Measurements from ENCODE around the gene SNRPA1.

Gene SNRPA1

DNA sequence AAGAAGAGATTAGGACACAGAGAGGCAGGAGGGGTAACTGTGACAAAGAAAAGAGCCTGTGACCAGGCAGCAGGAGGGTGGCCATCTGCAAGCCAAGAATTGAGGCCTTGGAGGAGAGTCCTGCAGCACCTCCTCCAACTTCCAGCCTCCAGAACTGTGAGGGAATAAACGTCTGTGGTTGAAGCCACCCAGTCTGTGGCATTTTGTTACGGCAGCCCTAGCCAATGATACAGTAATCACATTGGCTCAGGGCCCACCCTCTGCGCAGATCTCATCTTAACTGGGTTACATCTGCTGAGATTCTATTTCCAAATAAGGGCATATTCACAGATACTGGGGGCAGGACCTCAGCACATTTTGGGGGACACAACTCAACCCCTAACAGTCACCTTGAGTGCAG is 29.0 kb downstream of the SNRPA1 start:
- no peak for DNase-seq (ENCODE audit: low read depth)
- H3K4me3 ChIP-seq (ENCODE audit: low read depth, low read length) = no peak overlapping the region
- TF ChIP-seq, protein P1, sequence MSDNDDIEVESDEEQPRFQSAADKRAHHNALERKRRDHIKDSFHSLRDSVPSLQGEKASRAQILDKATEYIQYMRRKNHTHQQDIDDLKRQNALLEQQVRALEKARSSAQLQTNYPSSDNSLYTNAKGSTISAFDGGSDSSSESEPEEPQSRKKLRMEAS (IDR thresholded peaks at IDR 0.05; ENCODE audit: low read depth, low read length) = no peak
- TF ChIP-seq POLR2A (IDR thresholded peaks at IDR 0.05; ENCODE audit: extremely low read depth, insufficient read length) = no peak

DNA sequence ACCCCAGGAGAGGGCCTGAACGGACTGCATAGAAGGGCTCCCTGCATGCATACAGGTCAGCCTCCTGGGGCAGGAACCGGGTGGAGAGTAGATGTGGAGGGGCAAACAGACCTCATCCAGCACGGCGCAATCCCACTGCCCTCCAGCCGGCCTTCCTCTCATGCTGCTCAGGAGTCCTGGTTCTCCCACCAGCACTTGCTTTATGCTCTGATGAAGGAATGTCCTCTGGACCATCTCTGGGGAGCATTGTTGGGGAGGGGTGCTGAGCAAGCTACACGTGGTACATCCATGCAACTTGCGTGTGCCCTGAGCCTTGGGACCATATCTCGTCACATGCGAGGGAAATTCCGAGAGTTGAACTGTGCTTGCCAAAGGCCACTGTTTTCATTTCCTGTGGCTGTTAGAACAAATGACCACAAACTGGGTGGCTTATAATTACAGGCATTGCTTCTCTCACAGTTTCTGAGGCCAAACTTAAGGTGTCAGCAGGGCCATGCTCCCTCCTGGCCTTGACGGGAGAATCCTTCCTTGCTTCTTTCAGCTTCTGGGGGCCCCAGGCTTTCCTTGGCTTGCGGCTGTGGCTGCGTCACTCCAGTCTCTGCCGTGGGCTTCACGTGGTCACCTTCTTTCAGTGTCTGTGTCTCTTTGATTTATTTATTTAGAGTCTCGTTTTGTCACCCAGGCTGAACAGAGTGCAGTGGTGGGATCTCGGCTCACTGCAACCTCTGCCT is 30.0 kb downstream of the SNRPA1 start:
- TF ChIP-seq, protein P1 (IDR thresholded peaks at IDR 0.05; ENCODE audit: low read depth, low read length) = 0 out of 2 replicates have a peak, but pooled peaks have one; percentile 8
- TF ChIP-seq, protein P2, sequence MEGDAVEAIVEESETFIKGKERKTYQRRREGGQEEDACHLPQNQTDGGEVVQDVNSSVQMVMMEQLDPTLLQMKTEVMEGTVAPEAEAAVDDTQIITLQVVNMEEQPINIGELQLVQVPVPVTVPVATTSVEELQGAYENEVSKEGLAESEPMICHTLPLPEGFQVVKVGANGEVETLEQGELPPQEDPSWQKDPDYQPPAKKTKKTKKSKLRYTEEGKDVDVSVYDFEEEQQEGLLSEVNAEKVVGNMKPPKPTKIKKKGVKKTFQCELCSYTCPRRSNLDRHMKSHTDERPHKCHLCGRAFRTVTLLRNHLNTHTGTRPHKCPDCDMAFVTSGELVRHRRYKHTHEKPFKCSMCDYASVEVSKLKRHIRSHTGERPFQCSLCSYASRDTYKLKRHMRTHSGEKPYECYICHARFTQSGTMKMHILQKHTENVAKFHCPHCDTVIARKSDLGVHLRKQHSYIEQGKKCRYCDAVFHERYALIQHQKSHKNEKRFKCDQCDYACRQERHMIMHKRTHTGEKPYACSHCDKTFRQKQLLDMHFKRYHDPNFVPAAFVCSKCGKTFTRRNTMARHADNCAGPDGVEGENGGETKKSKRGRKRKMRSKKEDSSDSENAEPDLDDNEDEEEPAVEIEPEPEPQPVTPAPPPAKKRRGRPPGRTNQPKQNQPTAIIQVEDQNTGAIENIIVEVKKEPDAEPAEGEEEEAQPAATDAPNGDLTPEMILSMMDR (IDR thresholded peaks at IDR 0.05; ENCODE audit: low read depth, low read length) = no peak
- H3K4me3 ChIP-seq (ENCODE audit: low read depth, low read length) = no peak overlapping the region

DNA sequence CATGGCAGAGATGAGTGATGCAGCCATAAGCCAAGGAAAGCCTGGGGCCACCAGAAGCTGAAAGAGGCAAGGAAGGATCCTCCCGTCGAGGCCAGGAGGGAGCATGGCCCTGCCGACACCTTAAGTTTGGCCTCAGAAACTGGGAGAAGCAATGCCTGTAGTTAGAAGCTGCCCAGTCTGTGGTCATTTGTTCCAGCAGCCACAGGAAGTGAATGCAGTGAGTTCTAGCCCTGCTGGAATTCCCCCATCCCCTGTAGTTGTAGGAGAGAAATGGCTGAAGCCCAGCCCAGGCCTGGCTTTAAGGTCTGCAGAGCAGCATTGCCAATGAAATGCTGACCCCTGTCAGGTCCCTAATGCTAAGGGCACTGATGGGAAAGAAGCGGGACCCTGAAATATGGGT is 31.0 kb downstream of the SNRPA1 start:
- DNase-seq (ENCODE audit: low read depth) = no peak
- no peak for TF ChIP-seq MYC (IDR thresholded peaks at IDR 0.05; ENCODE audit: low read depth, low read length)
- TF ChIP-seq POLR2A (IDR thresholded peaks at IDR 0.05; ENCODE audit: extremely low read depth, insufficient read length) = no peak
- TF ChIP-seq, protein P1 (IDR thresholded peaks at IDR 0.05; ENCODE audit: low read depth, low read length) = no peak
- TF ChIP-seq, protein P2 (IDR thresholded peaks at IDR 0.05; ENCODE audit: low read depth, low read length) = no peak

More for the DNA sequence above, 30.0 kb downstream of the SNRPA1 start:
- DNase-seq (ENCODE audit: low read depth) = no peak

DNA sequence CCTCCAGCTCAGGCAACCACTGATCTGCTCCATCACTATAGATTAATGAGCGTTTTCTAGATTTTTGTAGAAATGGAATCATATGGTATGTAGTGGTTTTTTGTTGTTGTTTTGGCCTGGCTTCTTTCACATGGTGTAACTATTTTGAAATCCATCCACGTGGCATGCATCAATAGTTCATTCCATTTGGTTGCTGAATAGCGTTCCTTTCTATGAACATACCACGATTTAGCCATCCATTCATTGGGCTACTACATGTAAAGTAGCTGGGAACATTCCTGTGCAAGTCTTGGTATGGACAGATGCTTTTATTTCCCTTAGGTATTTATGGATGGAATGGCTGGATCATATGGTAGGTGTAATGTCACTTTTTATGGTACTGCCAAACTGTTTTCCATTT is 32.5 kb downstream of the SNRPA1 start:
- no peak for DNase-seq (ENCODE audit: low read depth)
- TF ChIP-seq, protein P1 (IDR thresholded peaks at IDR 0.05; ENCODE audit: low read depth, low read length) = no peak
- TF ChIP-seq, protein P2 (IDR thresholded peaks at IDR 0.05; ENCODE audit: low read depth, low read length) = no peak
- TF ChIP-seq MYC (IDR thresholded peaks at IDR 0.05; ENCODE audit: low read depth, low read length) = no peak
- no peak for TF ChIP-seq POLR2A (IDR thresholded peaks at IDR 0.05; ENCODE audit: extremely low read depth, insufficient read length)
- H3K4me3 ChIP-seq (ENCODE audit: low read depth, low read length) = no peak overlapping the region

More for the DNA sequence above, 31.0 kb downstream of the SNRPA1 start:
- no peak overlapping the region for H3K4me3 ChIP-seq (ENCODE audit: low read depth, low read length)

DNA sequence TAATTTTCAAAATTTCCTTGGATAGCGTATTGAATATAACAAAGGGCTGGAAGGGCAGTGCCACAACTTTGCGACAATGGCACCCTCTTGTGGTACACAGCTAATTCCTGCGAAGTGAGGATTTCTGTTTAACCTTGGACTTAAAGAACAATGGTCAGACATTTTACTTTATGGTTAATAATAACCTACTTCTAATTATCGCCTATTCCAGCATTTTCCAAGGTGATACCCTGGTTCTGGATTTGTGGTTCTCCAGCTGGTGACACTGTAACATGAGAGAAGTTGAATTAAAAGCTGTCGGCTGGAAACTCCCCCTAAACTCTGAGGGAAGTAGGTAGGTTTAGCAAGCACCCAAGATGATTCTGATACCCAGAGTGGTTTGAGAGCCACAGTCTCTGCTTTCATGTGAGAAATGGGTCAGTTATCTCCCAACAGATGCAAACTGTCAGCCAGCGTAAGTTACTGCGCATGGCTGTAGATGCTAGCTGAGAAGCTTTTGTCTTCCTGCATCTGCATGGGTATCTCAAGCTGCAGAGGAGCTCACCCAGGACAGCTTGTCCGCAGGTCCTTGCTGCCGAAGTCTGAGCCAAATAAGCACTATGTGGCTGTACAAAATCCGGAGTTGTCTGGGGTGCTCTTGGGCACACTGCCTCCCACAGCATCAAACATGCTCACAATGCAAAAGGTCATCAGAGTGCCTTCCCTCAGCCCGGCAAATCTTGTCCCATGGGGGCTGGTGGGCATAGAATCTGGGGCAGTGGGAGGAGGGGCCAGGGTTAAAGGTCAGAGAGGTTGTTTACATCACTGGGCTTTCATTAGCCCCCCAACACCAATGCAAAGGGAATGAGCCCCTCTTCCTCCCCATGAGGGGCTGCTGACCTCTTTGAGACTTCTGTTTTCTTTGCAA is 36.6 kb downstream of the SNRPA1 start:
- TF ChIP-seq MYC (IDR thresholded peaks at IDR 0.05; ENCODE audit: low read depth, low read length) (peak; percentile 34; the same call in 1 of the 2 replicates), POLR2A (IDR thresholded peaks at IDR 0.05; ENCODE audit: extremely low read depth, insufficient read length) (no peak)
- TF ChIP-seq, protein P2 (IDR thresholded peaks at IDR 0.05; ENCODE audit: low read depth, low read length) = peak; percentile 93
- TF ChIP-seq, protein P1 (IDR thresholded peaks at IDR 0.05; ENCODE audit: low read depth, low read length) = no peak
- H3K4me3 ChIP-seq (ENCODE audit: low read depth, low read length) = no peak overlapping the region
- DNase-seq (ENCODE audit: low read depth) = peak; percentile 83

DNA sequence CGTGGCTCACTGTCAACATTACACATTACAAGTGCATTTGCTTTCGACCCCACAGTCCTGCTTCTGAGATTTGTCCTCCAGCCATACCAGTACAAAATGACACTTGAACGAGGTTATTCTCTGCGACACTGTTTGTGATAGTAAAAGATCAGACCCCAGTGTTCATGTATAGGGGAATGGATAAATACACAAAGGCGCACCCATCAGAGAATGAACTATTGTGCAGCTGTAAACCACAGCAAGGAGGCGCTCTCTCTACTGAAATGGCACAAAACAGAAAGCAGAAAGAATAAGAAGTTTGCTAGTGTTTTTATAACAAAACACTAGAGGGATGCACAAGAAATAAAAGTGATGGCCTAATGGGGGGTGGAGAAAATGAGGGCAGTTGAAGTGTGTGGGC is 38.3 kb downstream of the SNRPA1 start:
- no peak for TF ChIP-seq POLR2A (IDR thresholded peaks at IDR 0.05; ENCODE audit: extremely low read depth, insufficient read length)
- TF ChIP-seq, protein P2 (IDR thresholded peaks at IDR 0.05; ENCODE audit: low read depth, low read length) = peak; percentile 62
- peak; percentile 56 for DNase-seq (ENCODE audit: low read depth)
- no peak overlapping the region for H3K4me3 ChIP-seq (ENCODE audit: low read depth, low read length)
